Measurements from ENCODE around the gene ADAMTSL1. TPM values are rescaled to one million over a fixed set of nuclear protein-coding genes. Genes with fewer than 3 reads are reported as not detected.

The ADAMTSL1 gene
- polyA plus RNA-seq, 1 donor, result 16.3 TPM

- no peak for DNase-seq
Measured at GRCh38 chr9:18819418-18819817, 345.5 kb downstream of the ADAMTSL1 start.

- DNase-seq, result no peak
Measured at GRCh38 chr9:18820566-18821095, 346.7 kb downstream of the ADAMTSL1 start.

- DNase-seq, result no peak
Measured at GRCh38 chr9:18821788-18822187, 347.8 kb downstream of the ADAMTSL1 start.

GRCh38 chr9:18822850-18823249, 348.9 kb downstream of the ADAMTSL1 start:
- DNase-seq, result no peak

- no peak for DNase-seq
Measured at GRCh38 chr9:18824095-18824666, 350.2 kb downstream of the ADAMTSL1 start.

- no peak for DNase-seq
Measured at GRCh38 chr9:18825656-18826170, 351.8 kb downstream of the ADAMTSL1 start.

- no peak for DNase-seq
Measured at GRCh38 chr9:18826248-18826647, 352.3 kb downstream of the ADAMTSL1 start.

- no peak for DNase-seq
Measured at GRCh38 chr9:18829066-18829465, 355.1 kb downstream of the ADAMTSL1 start.

- DNase-seq, result no peak
Measured at GRCh38 chr9:18829873-18830272, 355.9 kb downstream of the ADAMTSL1 start.

GRCh38 chr9:18834740-18835361, 360.9 kb downstream of the ADAMTSL1 start:
- no peak for DNase-seq

GRCh38 chr9:18837402-18837801, 363.4 kb downstream of the ADAMTSL1 start:
- DNase-seq, result no peak

GRCh38 chr9:18847576-18848275, 373.8 kb downstream of the ADAMTSL1 start:
- no peak for DNase-seq

GRCh38 chr9:18848657-18849056, 374.7 kb downstream of the ADAMTSL1 start:
- no peak for DNase-seq

GRCh38 chr9:18849270-18849669, 375.3 kb downstream of the ADAMTSL1 start:
- DNase-seq, result no peak

- DNase-seq, result no peak
Measured at GRCh38 chr9:18849890-18850677, 376.1 kb downstream of the ADAMTSL1 start.

GRCh38 chr9:18851069-18851795, 377.3 kb downstream of the ADAMTSL1 start:
- no peak for DNase-seq

GRCh38 chr9:18855656-18856055, 381.7 kb downstream of the ADAMTSL1 start:
- DNase-seq, result no peak

- DNase-seq, result no peak
Measured at GRCh38 chr9:18857334-18857733, 383.4 kb downstream of the ADAMTSL1 start.

- DNase-seq, result no peak
Measured at GRCh38 chr9:18857769-18858168, 383.8 kb downstream of the ADAMTSL1 start.

- peak; percentile 50 for DNase-seq
Measured at GRCh38 chr9:18861609-18862544, 387.9 kb downstream of the ADAMTSL1 start.

Measured in left kidney (tissue), 2 donors.